Omental fat pad (tissue), 4 donors: ENCODE results near the gene ATXN7. TPM values are rescaled to one million over a fixed set of nuclear protein-coding genes. Genes with fewer than 3 reads are reported as not detected.

Experiments used
- ATAC-seq: fragments of 150-250 bp; one replicate; pipeline ENCODE4 v1.9.1; 2016; ENCODE audit warnings: mild to moderate bottlenecking, moderate library complexity; ENCODE audit not compliant: low FRiP score
- DNase-seq: peaks from one replicate; pipeline ENCODE4 v3.0.0-alpha.2; 2019; ENCODE audit warnings: low spot score
- total RNA-seq, 4 donors: library from RNA; depleted of rRNA; stranded (reverse); fragments of >200 nt; gene quantifications; one replicate each; pipeline ENCODE4 v1.1.0, GENCODE V29; 2016
- TF ChIP-seq, protein P1 (sequence below), 3 donors: fragments of 450-650 bp; IDR thresholded peaks; one replicate each; pipeline ENCODE4 v1.5.1; 2016 to 2017; ENCODE audit warnings: antibody characterized with exemption in 3 of 3, mild to moderate bottlenecking in 3 of 3, moderate library complexity in 2 of 3

The ATXN7 gene
- total RNA-seq, 4 donors from 2014 or later: 22.5 to 74.5 (median 31.1) TPM

DNA sequence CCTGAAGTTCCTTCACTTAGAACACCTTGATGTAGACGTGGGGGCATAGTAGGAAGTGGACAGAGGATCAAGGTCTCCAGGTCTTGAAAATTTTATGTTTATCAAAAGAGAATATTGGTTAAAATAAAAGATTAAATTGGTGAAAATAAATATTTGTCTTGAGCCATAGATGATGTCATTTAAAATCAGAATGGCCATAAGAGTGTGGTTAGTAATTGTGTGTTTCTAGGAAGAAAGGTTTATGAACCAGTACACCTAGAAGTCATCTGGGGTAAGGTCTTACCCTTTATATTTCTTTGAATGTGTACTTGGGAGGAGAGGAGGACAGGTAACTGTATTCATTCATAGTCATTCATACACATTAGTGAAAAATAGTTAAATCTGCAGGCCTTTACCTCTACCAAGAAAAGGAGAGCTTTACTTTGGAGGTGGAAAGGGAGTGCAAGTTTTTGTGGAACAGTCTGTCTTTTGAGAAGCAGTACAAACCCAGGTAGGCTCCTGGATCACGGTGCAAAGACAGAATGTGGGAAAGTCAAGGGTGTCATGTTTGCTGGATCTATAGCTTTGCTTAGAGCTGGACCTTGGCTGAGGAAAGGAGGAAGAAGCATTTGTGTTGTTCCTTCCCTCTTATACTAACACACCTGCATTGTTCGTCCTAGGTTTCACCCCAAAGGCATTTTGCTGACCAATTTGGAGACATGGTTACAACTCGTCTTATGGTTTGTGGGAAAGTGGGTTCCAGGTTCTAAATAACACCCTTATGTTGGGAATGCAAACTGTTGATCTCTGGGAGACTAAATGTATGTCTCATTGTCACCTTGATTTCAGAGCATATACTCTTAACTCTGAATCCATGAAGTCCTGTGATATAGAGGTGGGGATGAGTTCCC, 42.3 kb downstream of the ATXN7 start:
- no peak for ATAC-seq
- TF ChIP-seq, protein P1, sequence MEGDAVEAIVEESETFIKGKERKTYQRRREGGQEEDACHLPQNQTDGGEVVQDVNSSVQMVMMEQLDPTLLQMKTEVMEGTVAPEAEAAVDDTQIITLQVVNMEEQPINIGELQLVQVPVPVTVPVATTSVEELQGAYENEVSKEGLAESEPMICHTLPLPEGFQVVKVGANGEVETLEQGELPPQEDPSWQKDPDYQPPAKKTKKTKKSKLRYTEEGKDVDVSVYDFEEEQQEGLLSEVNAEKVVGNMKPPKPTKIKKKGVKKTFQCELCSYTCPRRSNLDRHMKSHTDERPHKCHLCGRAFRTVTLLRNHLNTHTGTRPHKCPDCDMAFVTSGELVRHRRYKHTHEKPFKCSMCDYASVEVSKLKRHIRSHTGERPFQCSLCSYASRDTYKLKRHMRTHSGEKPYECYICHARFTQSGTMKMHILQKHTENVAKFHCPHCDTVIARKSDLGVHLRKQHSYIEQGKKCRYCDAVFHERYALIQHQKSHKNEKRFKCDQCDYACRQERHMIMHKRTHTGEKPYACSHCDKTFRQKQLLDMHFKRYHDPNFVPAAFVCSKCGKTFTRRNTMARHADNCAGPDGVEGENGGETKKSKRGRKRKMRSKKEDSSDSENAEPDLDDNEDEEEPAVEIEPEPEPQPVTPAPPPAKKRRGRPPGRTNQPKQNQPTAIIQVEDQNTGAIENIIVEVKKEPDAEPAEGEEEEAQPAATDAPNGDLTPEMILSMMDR (IDR thresholded peaks at IDR 0.05): no peak
- no peak for DNase-seq

DNA sequence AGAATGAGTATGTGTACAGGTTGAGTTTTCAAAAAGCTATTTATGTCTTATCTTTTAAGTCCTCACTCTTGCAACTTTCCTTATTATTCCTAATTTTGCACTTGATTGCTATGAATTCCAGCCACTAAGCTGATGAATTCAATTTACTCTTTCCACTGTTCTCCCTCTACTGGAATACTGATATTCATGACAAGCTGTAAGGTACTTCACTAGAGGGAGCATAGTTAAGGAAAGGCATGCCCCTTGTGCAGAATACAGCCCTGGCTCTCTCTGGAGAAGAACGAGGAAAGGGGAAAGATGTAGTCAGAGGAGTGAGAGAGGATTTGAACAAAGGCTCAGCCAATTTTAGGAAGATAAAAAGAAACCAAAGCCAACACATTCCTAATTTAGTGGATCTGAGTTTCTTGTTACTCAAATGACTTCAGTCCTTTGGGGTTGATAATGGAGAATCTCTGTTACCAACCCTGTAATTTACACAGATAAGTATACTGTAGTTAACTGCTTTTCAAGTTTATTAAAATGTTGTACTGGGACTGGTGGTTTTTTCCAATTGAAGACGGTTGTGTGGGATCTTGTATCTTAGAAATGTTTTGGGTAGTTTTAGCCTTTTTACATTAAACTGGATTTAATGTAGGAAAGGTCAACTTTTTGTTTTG, 44.5 kb downstream of the ATXN7 start:
- TF ChIP-seq, protein P1 (IDR thresholded peaks at IDR 0.05): no peak
- DNase-seq (no peak), ATAC-seq (no peak)

DNA sequence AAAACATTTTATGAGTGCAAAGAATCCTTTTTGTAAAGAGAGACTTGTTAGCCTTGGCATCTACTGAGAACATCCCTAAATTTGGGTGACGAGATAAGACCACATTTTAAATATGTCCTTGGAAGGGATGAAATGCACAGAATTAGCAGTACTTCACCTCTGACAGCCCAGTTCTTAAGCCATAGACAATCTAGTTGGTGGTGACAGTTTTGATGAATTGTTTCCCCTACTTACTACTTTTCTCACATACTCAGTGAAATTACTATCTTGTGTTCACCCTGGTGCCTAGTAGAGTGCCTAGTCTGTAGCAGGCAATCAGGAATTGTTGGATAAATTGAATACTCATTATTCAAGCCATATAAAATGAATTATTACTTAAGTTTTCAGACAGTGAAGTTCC, 45.1 kb downstream of the ATXN7 start:
- TF ChIP-seq, protein P1 (IDR thresholded peaks at IDR 0.05): no peak
- ATAC-seq (no peak), DNase-seq (no peak)

DNA sequence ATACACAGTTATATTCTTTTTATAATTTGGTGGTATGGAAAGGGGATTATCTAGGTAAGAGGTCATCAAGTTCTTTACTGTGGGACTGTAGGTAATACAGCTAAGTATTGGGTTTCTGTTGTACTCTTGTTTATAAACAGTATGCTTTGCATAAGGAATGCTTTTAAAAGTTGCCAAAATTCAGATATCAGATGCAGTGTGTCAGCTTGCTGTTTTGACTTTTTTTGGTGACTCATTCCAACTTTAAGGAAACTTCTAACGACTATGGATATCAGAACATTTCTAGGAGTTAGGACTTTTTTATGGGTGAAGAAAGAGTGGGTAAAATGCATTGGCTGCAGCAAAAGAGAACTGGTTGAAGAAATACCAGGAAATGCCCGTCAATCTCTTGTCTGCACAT, 45.8 kb downstream of the ATXN7 start:
- TF ChIP-seq, protein P1 (IDR thresholded peaks at IDR 0.05): no peak
- DNase-seq: no peak
- no peak for ATAC-seq

DNA sequence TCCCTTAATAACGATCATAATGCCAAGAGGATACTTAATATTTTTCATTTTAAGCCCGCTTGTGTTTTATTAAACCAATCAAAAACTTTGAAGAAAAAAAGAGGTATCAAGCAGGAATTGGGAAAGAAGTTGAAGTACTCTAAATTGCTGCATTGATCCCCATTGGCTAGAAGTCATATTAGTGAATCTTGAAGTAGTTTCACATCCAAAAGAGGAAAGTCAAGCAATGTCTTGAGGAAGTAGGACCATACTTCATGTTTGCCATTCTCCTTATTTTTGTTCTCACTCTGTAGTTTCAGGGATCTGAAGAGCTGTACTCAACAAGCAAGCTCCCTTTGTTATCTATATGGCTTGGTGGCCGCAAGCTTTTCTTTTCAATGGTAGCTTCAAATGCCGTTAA, 46.3 kb downstream of the ATXN7 start:
- TF ChIP-seq, protein P1 (IDR thresholded peaks at IDR 0.05): no peak
- no peak for ATAC-seq
- DNase-seq: no peak

DNA sequence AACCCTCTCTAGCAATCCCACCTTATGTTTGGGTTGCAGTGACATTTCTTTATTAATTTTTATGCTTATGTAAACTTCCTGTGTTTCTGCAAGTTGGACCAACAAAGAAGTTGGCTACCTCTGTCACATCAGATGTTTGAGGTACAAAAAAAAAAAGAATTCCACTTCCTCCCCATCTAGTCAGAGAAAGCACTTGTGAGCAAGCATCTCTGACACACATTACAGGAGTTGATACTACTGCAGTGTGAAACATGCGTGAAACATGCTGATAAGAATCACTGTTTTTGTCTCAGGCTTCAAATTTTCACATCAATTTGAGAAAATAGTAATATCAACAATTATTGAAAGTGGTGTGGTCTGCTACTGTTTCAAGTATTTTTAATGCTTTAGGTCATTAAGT, 47.2 kb downstream of the ATXN7 start:
- TF ChIP-seq, protein P1 (IDR thresholded peaks at IDR 0.05): no peak
- no peak for DNase-seq
- ATAC-seq: no peak
